Neural progenitor cell (in vitro differentiated cells): ENCODE data around the gene ARHGDIA.

Experiments used
- CTCF ChIP-seq: fragments of 200-600 bp; sonication (generic); IDR thresholded peaks from 2 replicates; pipeline ENCODE4 v1.5.1; 2017; ENCODE audit warnings: antibody characterized with exemption, mild to moderate bottlenecking
- EZH2 ChIP-seq: fragments of 200-600 bp; sonication (generic); IDR thresholded peaks from 2 replicates; pipeline ENCODE4 v1.6.1; 2017; ENCODE audit warnings: antibody characterized with exemption, mild to moderate bottlenecking, moderate library complexity

GRCh38 chr17:81822312-81822637, 48.9 kb downstream of the ARHGDIA start:
- TF ChIP-seq CTCF, result no peak
- TF ChIP-seq EZH2, result no peak
